SJCRH30 (cell line): ENCODE measurements around the gene ADIPOR2. TPM values are rescaled to one million over a fixed set of nuclear protein-coding genes. Genes with fewer than 3 reads are reported as not detected.

ENCODE experiments used
- DNase-seq, 2 experiments: peaks; one replicate each; pipeline ENCODE4 v3.0.0-alpha.2; 2015 to 2020
- H3K27ac ChIP-seq: fragments of 250-450 bp; sonication (Bioruptor Pico); 2 replicates; pipeline ENCODE4 v1.5.1; 2020; ENCODE audit warnings: mild to moderate bottlenecking, moderate library complexity
- H3K27me3 ChIP-seq: fragments of 250-450 bp; sonication (Bioruptor Pico); 2 replicates; pipeline ENCODE4 v1.5.1; 2020; ENCODE audit warnings: mild to moderate bottlenecking, moderate library complexity
- H3K36me3 ChIP-seq: fragments of 250-450 bp; sonication (Bioruptor Pico); 2 replicates; pipeline ENCODE4 v1.5.1; 2020; ENCODE audit warnings: mild to moderate bottlenecking, moderate library complexity
- H3K4me1 ChIP-seq: fragments of 250-450 bp; sonication (Bioruptor Pico); 2 replicates; pipeline ENCODE4 v1.5.1; 2020; ENCODE audit warnings: mild to moderate bottlenecking, moderate library complexity
- H3K4me3 ChIP-seq: fragments of 250-450 bp; sonication (Bioruptor Pico); 2 replicates; pipeline ENCODE4 v1.5.1; 2020; ENCODE audit warnings: mild to moderate bottlenecking, moderate library complexity
- H3K9me3 ChIP-seq: fragments of 250-450 bp; sonication (Bioruptor Pico); replicated peaks from 2 replicates; pipeline ENCODE4 v1.5.1; 2020; ENCODE audit warnings: mild to moderate bottlenecking, moderate library complexity
- total RNA-seq: library from RNA; depleted of rRNA; stranded (reverse); fragments of >200 nt; shearing (Covaris generic); gene quantifications from 2 replicates; pipeline ENCODE4 v1.2.3, GENCODE V29; 2014

ADIPOR2 gene
- total RNA-seq, 1 experiment from 2014 or later, result 62.5 TPM

GRCh38 chr12:1797991-1798640, 107.2 kb downstream of the ADIPOR2 start:
- H3K9me3 ChIP-seq, result no peaks in the 10 kb centered on the region
- H3K4me3 ChIP-seq, result no peak overlapping the region
- no peaks in the 10 kb centered on the region for H3K27me3 ChIP-seq
- no peak overlapping the region for H3K27ac ChIP-seq
- DNase-seq, result no peak
- no peaks in the 10 kb centered on the region for H3K36me3 ChIP-seq
- H3K4me1 ChIP-seq, result peaks cover 10% of the 10 kb centered on the region; the same call in 1 of the 2 replicates

GRCh38 chr12:1798641-1799020, 107.8 kb downstream of the ADIPOR2 start:
- DNase-seq, result no peak
- H3K36me3 ChIP-seq, result no peaks in the 10 kb centered on the region
- no peaks in the 10 kb centered on the region for H3K27me3 ChIP-seq
- H3K9me3 ChIP-seq, result no peaks in the 10 kb centered on the region
- no peak overlapping the region for H3K4me3 ChIP-seq
- peaks cover 10% of the 10 kb centered on the region; the same call in 1 of the 2 replicates for H3K4me1 ChIP-seq
- H3K27ac ChIP-seq, result no peak overlapping the region

GRCh38 chr12:1799051-1799881, 108.4 kb downstream of the ADIPOR2 start:
- no peak for DNase-seq
- Histone ChIP-seq H3K36me3 (no peaks in the 10 kb centered on the region), H3K27me3 (no peaks in the 10 kb centered on the region), H3K9me3 (no peaks in the 10 kb centered on the region), H3K4me3 (no peak overlapping the region), H3K4me1 (peaks cover 10% of the 10 kb centered on the region; the same call in 1 of the 2 replicates), H3K27ac (no peak overlapping the region)

DNA sequence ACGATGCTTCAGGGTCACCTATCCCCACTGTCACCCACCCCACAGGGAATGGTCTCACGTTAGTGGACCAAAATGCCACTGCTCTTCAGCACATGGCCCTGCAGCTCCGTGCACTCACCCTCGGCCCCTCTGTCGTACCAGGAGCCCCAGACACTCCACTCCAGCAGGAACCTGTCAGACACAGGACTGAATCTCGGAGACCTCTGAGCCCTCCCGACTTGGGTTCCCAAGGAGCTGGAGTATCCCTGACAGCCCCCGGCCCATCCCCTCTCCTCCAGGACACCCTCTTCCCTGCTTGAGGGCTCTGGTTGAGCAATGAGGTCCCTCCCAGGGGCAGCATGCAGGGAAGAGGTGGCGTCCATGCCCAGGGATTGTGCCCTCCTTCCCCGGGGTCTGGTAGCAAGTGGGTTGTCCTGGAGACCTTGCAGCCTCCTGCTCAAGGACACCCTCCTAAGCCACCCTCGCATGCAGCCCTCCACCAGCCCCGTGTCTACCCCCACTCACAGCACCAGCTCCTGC, 109.1 kb downstream of the ADIPOR2 start:
- no peaks in the 10 kb centered on the region for H3K36me3 ChIP-seq
- no peak for DNase-seq
- H3K9me3 ChIP-seq, result no peaks in the 10 kb centered on the region
- no peak overlapping the region for H3K4me3 ChIP-seq
- no peaks in the 10 kb centered on the region for H3K27me3 ChIP-seq
- no peak overlapping the region for H3K27ac ChIP-seq
- peaks cover 10% of the 10 kb centered on the region; the same call in 1 of the 2 replicates for H3K4me1 ChIP-seq

- Histone ChIP-seq H3K27me3 (no peaks in the 10 kb centered on the region), H3K27ac (no peak overlapping the region), H3K36me3 (no peaks in the 10 kb centered on the region), H3K9me3 (no peaks in the 10 kb centered on the region), H3K4me1 (peaks cover 10% of the 10 kb centered on the region; the same call in 1 of the 2 replicates), H3K4me3 (no peak overlapping the region)
- DNase-seq, result peak; percentile 66 to 77
These were observed 109.8 kb downstream of the ADIPOR2 start for GRCh38 chr12:1800401-1801302.

DNA sequence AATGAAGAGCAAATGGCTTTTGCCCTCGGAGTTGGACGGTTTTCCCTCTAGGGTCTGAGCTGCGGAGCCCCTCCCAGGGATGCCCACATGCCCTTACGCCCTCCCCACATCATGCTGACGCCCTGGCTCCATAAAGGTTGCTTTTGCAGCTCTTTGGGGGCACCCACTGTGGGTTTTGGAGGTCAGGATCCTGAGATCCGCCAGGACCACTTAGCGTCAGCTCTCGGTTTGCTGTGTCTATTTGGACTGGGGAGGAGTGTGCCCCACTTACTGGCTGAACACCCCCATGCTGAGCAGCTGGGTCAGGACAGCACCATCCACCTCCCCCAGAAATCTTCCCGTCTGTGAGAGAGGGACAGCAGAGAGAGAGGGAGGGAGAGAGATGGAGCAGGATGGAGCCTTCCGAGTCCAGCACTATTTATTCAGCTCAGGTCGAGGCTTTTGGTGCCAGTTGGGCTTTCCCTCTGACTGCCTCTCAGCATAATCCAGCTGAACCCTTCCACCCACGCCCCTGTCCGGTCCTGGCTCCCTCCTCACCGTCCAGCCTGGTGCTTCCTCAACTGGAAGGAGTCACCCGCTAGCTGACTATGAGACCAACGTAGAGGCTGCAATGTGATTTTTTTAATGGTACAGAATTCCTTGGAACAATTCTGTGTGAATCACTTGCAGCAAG, 110.6 kb downstream of the ADIPOR2 start:
- Histone ChIP-seq H3K36me3 (no peaks in the 10 kb centered on the region), H3K9me3 (no peaks in the 10 kb centered on the region), H3K4me3 (no peak overlapping the region), H3K27me3 (no peaks in the 10 kb centered on the region), H3K27ac (no peak overlapping the region), H3K4me1 (peaks cover 8% of the 10 kb centered on the region; the same call in 1 of the 2 replicates)
- no peak for DNase-seq

GRCh38 chr12:1803736-1804135, 112.9 kb downstream of the ADIPOR2 start:
- DNase-seq, result no peak
- Histone ChIP-seq H3K27me3 (no peaks in the 10 kb centered on the region), H3K4me3 (no peak overlapping the region), H3K27ac (no peak overlapping the region), H3K9me3 (no peaks in the 10 kb centered on the region), H3K4me1 (peaks cover 8% of the 10 kb centered on the region; the same call in 1 of the 2 replicates), H3K36me3 (no peaks in the 10 kb centered on the region)

GRCh38 chr12:1804545-1805332, 113.9 kb downstream of the ADIPOR2 start:
- H3K27me3 ChIP-seq, result no peaks in the 10 kb centered on the region
- peaks cover 8% of the 10 kb centered on the region; the same call in 1 of the 2 replicates for H3K4me1 ChIP-seq
- no peak overlapping the region for H3K4me3 ChIP-seq
- H3K9me3 ChIP-seq, result no peaks in the 10 kb centered on the region
- no peaks in the 10 kb centered on the region for H3K36me3 ChIP-seq
- DNase-seq, result peak; percentile 92 to 93
- H3K27ac ChIP-seq, result no peak overlapping the region

- H3K27ac ChIP-seq, result no peak overlapping the region
- H3K27me3 ChIP-seq, result no peaks in the 10 kb centered on the region
- H3K4me3 ChIP-seq, result no peak overlapping the region
- no peak for DNase-seq
- H3K9me3 ChIP-seq, result no peaks in the 10 kb centered on the region
- H3K4me1 ChIP-seq, result peaks cover 8% of the 10 kb centered on the region; the same call in 1 of the 2 replicates
- H3K36me3 ChIP-seq, result no peaks in the 10 kb centered on the region
These were observed 114.7 kb downstream of the ADIPOR2 start for GRCh38 chr12:1805441-1806081.

- no peak overlapping the region for H3K27ac ChIP-seq
- no peak for DNase-seq
These were observed 115.6 kb downstream of the ADIPOR2 start for GRCh38 chr12:1806301-1807086.

GRCh38 chr12:1807087-1807860, 116.4 kb downstream of the ADIPOR2 start:
- Histone ChIP-seq H3K9me3 (no peaks in the 10 kb centered on the region), H3K4me1 (no peaks in the 10 kb centered on the region), H3K4me3 (no peak overlapping the region), H3K27ac (no peak overlapping the region), H3K27me3 (no peaks in the 10 kb centered on the region), H3K36me3 (no peaks in the 10 kb centered on the region)
- no peak for DNase-seq

More at GRCh38 chr12:1806301-1807086, 115.6 kb downstream of the ADIPOR2 start:
- Histone ChIP-seq H3K9me3 (no peaks in the 10 kb centered on the region), H3K4me1 (no peaks in the 10 kb centered on the region), H3K36me3 (no peaks in the 10 kb centered on the region), H3K27me3 (no peaks in the 10 kb centered on the region), H3K4me3 (no peak overlapping the region)
